Mammary epithelial cell (primary cell): ENCODE results near the gene ACO1.

Experiments used
- CTCF ChIP-seq, 2 donors: IDR thresholded peaks in 1 of 2; conservative IDR thresholded peaks in 1 of 2; 2 replicates each; pipeline ENCODE4 v1.5.1; 2011 to 2012; ENCODE audit warnings: inconsistent platforms in 2 of 2, low read length in 2 of 2, mild to moderate bottlenecking in 2 of 2, control low read depth in 1 of 2, low read depth in 1 of 2; ENCODE audit not compliant: insufficient read depth in 1 of 2; ENCODE audit errors: extremely low read depth in 1 of 2
- EZH2 ChIP-seq: IDR thresholded peaks from 2 replicates; pipeline ENCODE4 v1.6.1; 2012; ENCODE audit warnings: low read length, inconsistent platforms, borderline replicate concordance

- TF ChIP-seq CTCF (conservative IDR thresholded peaks at IDR 0.05 in 1 of 2, IDR thresholded peaks at IDR 0.05 in 1 of 2; ENCODE audit: extremely low read depth in 1 of 2, insufficient read depth in 1 of 2, low read depth in 1 of 2, low read length in 2 of 2), result no peak
- no peak for TF ChIP-seq EZH2
These were observed 42.0 kb downstream of the ACO1 start for GRCh38 chr9:32426278-32426939.
